Smooth muscle cell (in vitro differentiated cells): Measurements from ENCODE around the gene ABCB6. TPM values are rescaled to one million over a fixed set of nuclear protein-coding genes. Genes with fewer than 3 reads are reported as not detected.

Source experiments
- DNase-seq: peaks from one replicate; lab custom pipeline; 2025; ENCODE audit not compliant: unreplicated experiment; lab: John Stamatoyannopoulos, UW
- H2AFZ ChIP-seq: fragments of 200-600 bp; sonication (generic); 2 replicates; pipeline ENCODE4 v1.6.0; 2016; ENCODE audit warnings: antibody characterized with exemption, low read depth, mild to moderate bottlenecking
- H3F3A ChIP-seq: fragments of 200-600 bp; sonication (generic); 2 replicates; pipeline ENCODE4 v1.6.0; 2017; ENCODE audit warnings: antibody characterized with exemption, low read depth
- H3K27ac ChIP-seq: fragments of 200-600 bp; sonication (generic); 2 replicates; pipeline ENCODE4 v1.5.1; 2016; ENCODE audit warnings: low read depth, mild to moderate bottlenecking
- H3K27me3 ChIP-seq: fragments of 200-600 bp; sonication (generic); 2 replicates; pipeline ENCODE4 v1.6.1; 2016; ENCODE audit warnings: low read depth, mild to moderate bottlenecking
- H3K36me3 ChIP-seq: fragments of 200-600 bp; sonication (generic); 2 replicates; pipeline ENCODE4 v1.5.1; 2016; ENCODE audit warnings: low read depth
- H3K4me1 ChIP-seq: fragments of 200-600 bp; sonication (generic); 2 replicates; pipeline ENCODE4 v1.5.1; 2016; ENCODE audit warnings: low read depth
- H3K4me2 ChIP-seq: fragments of 200-600 bp; sonication (generic); 2 replicates; pipeline ENCODE4 v1.6.0; 2016; ENCODE audit warnings: mild to moderate bottlenecking
- H3K4me3 ChIP-seq: fragments of 200-600 bp; sonication (generic); 2 replicates; pipeline ENCODE4 v1.5.1; 2016; ENCODE audit warnings: mild to moderate bottlenecking
- H3K79me2 ChIP-seq: fragments of 200-600 bp; sonication (generic); 2 replicates; pipeline ENCODE4 v1.6.0; 2016; ENCODE audit warnings: low read depth, mild to moderate bottlenecking
- H3K9ac ChIP-seq: fragments of 200-600 bp; sonication (generic); 2 replicates; pipeline ENCODE4 v1.6.0; 2016; ENCODE audit warnings: low read depth
- H3K9me3 ChIP-seq: fragments of 200-600 bp; sonication (generic); replicated peaks from 2 replicates; pipeline ENCODE4 v1.5.1; 2016; ENCODE audit warnings: low read depth
- H4K20me1 ChIP-seq: fragments of 200-600 bp; sonication (generic); 2 replicates; pipeline ENCODE4 v1.6.0; 2016; ENCODE audit warnings: low read depth
- WGBS: methylation state at CpG from one replicate; pipeline ENCODE4 v1.1.7; 2016; ENCODE audit warnings: low lambda C conversion rate; 5-methylcytosine and 5-hydroxymethylcytosine counted together
- polyA plus RNA-seq: library from polyadenylated mRNA; unstranded; fragments of >200 nt; fragmentation: Nextera tagmentation; extraction: Ambion mirVana; gene quantifications from 2 replicates; pipeline ENCODE4 v1.2.1, GENCODE V29; 2016
- total RNA-seq: library from RNA; depleted of rRNA; stranded (reverse); fragments of >200 nt; gene quantifications from 2 replicates; pipeline ENCODE4 v1.2.3, GENCODE V29; 2014
- TF ChIP-seq, protein P1 (sequence below): fragments of 200-600 bp; sonication (generic); IDR thresholded peaks from 2 replicates; pipeline ENCODE4 v1.5.1; 2017; ENCODE audit warnings: borderline replicate concordance, mild to moderate bottlenecking, antibody characterized with exemption; ENCODE audit not compliant: insufficient read depth, poor library complexity, severe bottlenecking

ABCB6 gene
- total and polyA plus RNA-seq, 2 experiments from 2014 or later: 18.2 to 41.3 TPM

GRCh38 chr2:219163156-219163555 is 55.6 kb downstream of the ABCB6 start:
- DNase-seq: no peak
- Histone ChIP-seq H3K27me3 (no peaks in the 10 kb centered on the region), H3K4me3 (no peak overlapping the region), H3F3A (no peaks in the 10 kb centered on the region), H3K9ac (no peak overlapping the region), H3K27ac (no peak overlapping the region), H3K4me1 (peaks cover 4% of the 10 kb centered on the region), H2AFZ (no peak overlapping the region), H3K9me3 (no peaks in the 10 kb centered on the region), H3K36me3 (no peaks in the 10 kb centered on the region), H3K79me2 (no peaks in the 10 kb centered on the region), H4K20me1 (no peaks in the 10 kb centered on the region), H3K4me2 (no peak overlapping the region)
- 84% methylated on average over 6 of the region's 6 CpGs for WGBS
- TF ChIP-seq, protein P1, sequence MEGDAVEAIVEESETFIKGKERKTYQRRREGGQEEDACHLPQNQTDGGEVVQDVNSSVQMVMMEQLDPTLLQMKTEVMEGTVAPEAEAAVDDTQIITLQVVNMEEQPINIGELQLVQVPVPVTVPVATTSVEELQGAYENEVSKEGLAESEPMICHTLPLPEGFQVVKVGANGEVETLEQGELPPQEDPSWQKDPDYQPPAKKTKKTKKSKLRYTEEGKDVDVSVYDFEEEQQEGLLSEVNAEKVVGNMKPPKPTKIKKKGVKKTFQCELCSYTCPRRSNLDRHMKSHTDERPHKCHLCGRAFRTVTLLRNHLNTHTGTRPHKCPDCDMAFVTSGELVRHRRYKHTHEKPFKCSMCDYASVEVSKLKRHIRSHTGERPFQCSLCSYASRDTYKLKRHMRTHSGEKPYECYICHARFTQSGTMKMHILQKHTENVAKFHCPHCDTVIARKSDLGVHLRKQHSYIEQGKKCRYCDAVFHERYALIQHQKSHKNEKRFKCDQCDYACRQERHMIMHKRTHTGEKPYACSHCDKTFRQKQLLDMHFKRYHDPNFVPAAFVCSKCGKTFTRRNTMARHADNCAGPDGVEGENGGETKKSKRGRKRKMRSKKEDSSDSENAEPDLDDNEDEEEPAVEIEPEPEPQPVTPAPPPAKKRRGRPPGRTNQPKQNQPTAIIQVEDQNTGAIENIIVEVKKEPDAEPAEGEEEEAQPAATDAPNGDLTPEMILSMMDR: no peak

- no peaks in the 10 kb centered on the region for H3K27me3 ChIP-seq
- TF ChIP-seq, protein P1: no peak
- no peak for DNase-seq
- no peak overlapping the region for H3K27ac ChIP-seq
- H3K4me2 ChIP-seq: peak overlapping the region; percentile 97
- H4K20me1 ChIP-seq: no peaks in the 10 kb centered on the region
- peaks cover 4% of the 10 kb centered on the region for H3K4me1 ChIP-seq
- peak overlapping the region; percentile 92 for H3K4me3 ChIP-seq
- H3K9ac ChIP-seq: no peak overlapping the region
- H2AFZ ChIP-seq: peak overlapping the region; percentile 89
- WGBS: 68% methylated on average over 4 of the region's 4 CpGs
- H3K9me3 ChIP-seq: no peaks in the 10 kb centered on the region
- H3F3A ChIP-seq: no peaks in the 10 kb centered on the region
- no peaks in the 10 kb centered on the region for H3K79me2 ChIP-seq
- no peaks in the 10 kb centered on the region for H3K36me3 ChIP-seq
Observed at GRCh38 chr2:219161097-219161496, 57.7 kb downstream of the ABCB6 start.

GRCh38 chr2:219160186-219161017 is 58.4 kb downstream of the ABCB6 start, which contains the start of gene NHEJ1:
NHEJ1 (minus strand) TSS chr2:219160815; CDS start chr2:219158362, 2,453 bp downstream.
- Histone ChIP-seq H3K27me3 (no peaks in the 10 kb centered on the region), H3K9ac (peak within 1 kb of the TSS; percentile 75), H3K36me3 (no peaks in the 10 kb centered on the region), H3K4me3 (peak within 1 kb of the TSS; percentile 92), H3K27ac (peak within 1 kb of the TSS; percentile 75), H3K9me3 (no peaks in the 10 kb centered on the region), H2AFZ (peak within 1 kb of the TSS; percentile 89), H3F3A (no peaks in the 10 kb centered on the region), H3K79me2 (no peaks in the 10 kb centered on the region), H4K20me1 (no peaks in the 10 kb centered on the region), H3K4me1 (peaks cover 4% of the 10 kb centered on the region), H3K4me2 (peak within 1 kb of the TSS; percentile 97)
- peak; percentile 98 for DNase-seq
- WGBS: 1% methylated on average over 49 of the region's 70 CpGs
- TF ChIP-seq, protein P1: peak; percentile 100

Other genes with a start within 250 kb of the ABCB6 start
- not detected in 2 replicates for gene FEV, start 233.8 kb downstream of the ABCB6 start, total RNA-seq
- not detected in 2 replicates for gene FEV, start 233.8 kb downstream of the ABCB6 start, polyA plus RNA-seq
- not detected in 2 replicates for gene CRYBA2, start 225.5 kb downstream of the ABCB6 start, total RNA-seq
- gene CRYBA2, start 225.5 kb downstream of the ABCB6 start, polyA plus RNA-seq: not detected in 2 replicates
- not detected in 2 replicates for gene CFAP65, start 177.4 kb downstream of the ABCB6 start, total RNA-seq
- gene CFAP65, start 177.4 kb downstream of the ABCB6 start, polyA plus RNA-seq: not detected in 2 replicates
- 0.09 TPM in 1 of 2 replicates, not detected in the other for gene IHH, start 158.0 kb downstream of the ABCB6 start, total RNA-seq
- gene IHH, start 158.0 kb downstream of the ABCB6 start, polyA plus RNA-seq: not detected in 2 replicates
- gene NHEJ1, start 58.1 kb downstream of the ABCB6 start, total RNA-seq: 6.0 and 13.6 TPM in 2 replicates
- 8.5 and 8.6 TPM in 2 replicates for gene NHEJ1, start 58.1 kb downstream of the ABCB6 start, polyA plus RNA-seq
- gene SLC23A3, start 48.9 kb downstream of the ABCB6 start, total RNA-seq: not detected in 2 replicates
- 0.40 TPM in 1 of 2 replicates, not detected in the other for gene SLC23A3, start 48.9 kb downstream of the ABCB6 start, polyA plus RNA-seq
- gene CNPPD1, start 42.0 kb downstream of the ABCB6 start, total RNA-seq: 11.6 and 14.8 TPM in 2 replicates
- 26.0 and 35.3 TPM in 2 replicates for gene CNPPD1, start 42.0 kb downstream of the ABCB6 start, polyA plus RNA-seq
- gene RETREG2, start 40.7 kb downstream of the ABCB6 start, total RNA-seq: 48.7 and 49.8 TPM in 2 replicates
- 57.2 and 66.6 TPM in 2 replicates for gene RETREG2, start 40.7 kb downstream of the ABCB6 start, polyA plus RNA-seq
- gene ZFAND2B, start 12.2 kb downstream of the ABCB6 start, total RNA-seq: 19.1 and 29.7 TPM in 2 replicates
- 48.3 and 56.3 TPM in 2 replicates for gene ZFAND2B, start 12.2 kb downstream of the ABCB6 start, polyA plus RNA-seq
- 44.1 and 58.1 TPM in 2 replicates for gene ATG9A, start 10.7 kb upstream of the ABCB6 start, total RNA-seq
- 61.6 and 62.6 TPM in 2 replicates for gene ATG9A, start 10.7 kb upstream of the ABCB6 start, polyA plus RNA-seq
- gene ANKZF1, start 10.8 kb upstream of the ABCB6 start, total RNA-seq: 35.1 and 52.6 TPM in 2 replicates
- gene ANKZF1, start 10.8 kb upstream of the ABCB6 start, polyA plus RNA-seq: 31.7 and 60.5 TPM in 2 replicates
- 4.2 and 26.4 TPM in 2 replicates for gene GLB1L, start 26.5 kb upstream of the ABCB6 start, total RNA-seq
- 2.8 and 4.1 TPM in 2 replicates for gene GLB1L, start 26.5 kb upstream of the ABCB6 start, polyA plus RNA-seq
- gene STK16, start 26.5 kb upstream of the ABCB6 start, total RNA-seq: 15.2 and 17.8 TPM in 2 replicates
- gene STK16, start 26.5 kb upstream of the ABCB6 start, polyA plus RNA-seq: 8.8 and 9.6 TPM in 2 replicates
- gene TUBA4B, start 34.3 kb upstream of the ABCB6 start, total RNA-seq: not detected in 2 replicates
- gene TUBA4B, start 34.3 kb upstream of the ABCB6 start, polyA plus RNA-seq: not detected in 2 replicates
- 44.0 and 53.2 TPM in 2 replicates for gene TUBA4A, start 35.0 kb upstream of the ABCB6 start, total RNA-seq
- gene TUBA4A, start 35.0 kb upstream of the ABCB6 start, polyA plus RNA-seq: 29.4 and 86.5 TPM in 2 replicates
- 37.2 and 52.4 TPM in 2 replicates for gene DNAJB2, start 60.4 kb upstream of the ABCB6 start, total RNA-seq
- 14.3 and 24.2 TPM in 2 replicates for gene DNAJB2, start 60.4 kb upstream of the ABCB6 start, polyA plus RNA-seq
- 10.7 and 19.4 TPM in 2 replicates for gene PTPRN, start 90.4 kb upstream of the ABCB6 start, total RNA-seq
- gene PTPRN, start 90.4 kb upstream of the ABCB6 start, polyA plus RNA-seq: 31.1 and 36.4 TPM in 2 replicates
- not detected in 2 replicates for gene RESP18, start 113.8 kb upstream of the ABCB6 start, total RNA-seq
- not detected in 2 replicates for gene RESP18, start 113.8 kb upstream of the ABCB6 start, polyA plus RNA-seq
- 24.9 and 137 TPM in 2 replicates for gene DNPEP, start 169.0 kb upstream of the ABCB6 start, total RNA-seq
- gene DNPEP, start 169.0 kb upstream of the ABCB6 start, polyA plus RNA-seq: 48.1 and 61.8 TPM in 2 replicates
- gene DES, start 199.4 kb upstream of the ABCB6 start, total RNA-seq: 103 and 127 TPM in 2 replicates
- gene DES, start 199.4 kb upstream of the ABCB6 start, polyA plus RNA-seq: 106 and 109 TPM in 2 replicates
- gene SPEG, start 215.9 kb upstream of the ABCB6 start, total RNA-seq: 14.9 and 38.8 TPM in 2 replicates
- gene SPEG, start 215.9 kb upstream of the ABCB6 start, polyA plus RNA-seq: 37.8 and 40.5 TPM in 2 replicates